ENCODE measurements around the gene SPSB4. TPM values are rescaled to one million over a fixed set of nuclear protein-coding genes. Genes with fewer than 3 reads are reported as not detected.

The SPSB4 gene
- total and polyA plus RNA-seq, 9 of the 15 experiments (the other 6 are each of a cell fraction or from before 2014, with no cell fraction given), result not detected

DNA sequence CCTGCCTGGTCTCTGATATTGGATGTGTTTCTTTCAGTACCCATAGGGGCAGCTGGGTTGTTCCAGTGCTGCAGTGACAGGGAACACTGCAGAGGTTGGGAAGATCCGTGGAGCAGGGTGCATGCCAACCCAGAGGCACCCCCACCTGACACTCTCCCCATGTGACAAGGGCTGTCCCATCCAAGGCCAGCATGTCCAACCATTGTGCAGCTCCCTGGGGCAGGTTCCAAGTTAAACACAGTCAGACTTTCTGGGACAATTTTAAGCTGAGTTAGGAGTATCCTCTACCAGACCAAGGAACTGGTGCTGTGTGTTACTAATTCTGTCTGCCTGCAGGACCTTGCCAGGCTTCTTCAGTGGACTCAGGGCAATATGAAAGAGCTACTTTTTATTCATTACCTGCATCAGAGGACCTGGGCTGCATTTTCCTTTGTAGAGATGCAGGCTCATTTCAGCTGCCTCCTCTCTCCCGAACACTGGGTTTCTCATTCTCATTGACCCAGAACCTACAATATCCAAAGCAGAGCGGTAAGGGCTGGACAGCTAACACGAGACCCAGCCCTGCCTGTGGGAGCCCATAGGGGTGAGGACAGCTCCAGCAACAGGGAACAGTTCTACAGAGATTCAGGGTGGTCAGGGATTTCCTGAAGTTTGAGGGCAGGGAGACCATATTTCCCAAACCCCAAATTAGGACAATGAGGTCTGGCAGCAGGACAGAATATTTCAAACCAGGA lies 72.7 kb downstream of the SPSB4 start:
- Histone ChIP-seq H3K27me3 (ENCODE audit: control insufficient read depth in 2 of 2, insufficient read depth in 2 of 2, low read length in 2 of 2) (peaks cover 0 to 29% of the 10 kb centered on the region in 2 experiments; a peak in 2 of 5 replicates), H3K79me2 (ENCODE audit: control insufficient read depth, insufficient read depth, low read length) (no peaks in the 10 kb centered on the region), H4K20me1 (replicated peaks; ENCODE audit: control insufficient read depth, insufficient read depth, low read length) (no peaks in the 10 kb centered on the region), H2AFZ (ENCODE audit: low read depth, low read length) (no peak overlapping the region), H3K4me3 (no peak overlapping the region), H3K36me3 (ENCODE audit: control insufficient read depth, insufficient read depth, low read length) (no peaks in the 10 kb centered on the region), H3K27ac (ENCODE audit: extremely low read depth, low read depth, low read length) (no peak overlapping the region), H3K9me3 (replicated peaks; ENCODE audit: control insufficient read depth, insufficient read depth, low read depth, low read length) (no peaks in the 10 kb centered on the region), H3K9me1 (ENCODE audit: control insufficient read depth, insufficient read depth, low read length) (no peaks in the 10 kb centered on the region), H3K9ac (ENCODE audit: insufficient read depth in 1 of 2, low read depth in 2 of 2, low read length in 2 of 2) (no peak overlapping the region), H3K4me2 (ENCODE audit: insufficient read depth, low read length) (no peak overlapping the region), H3K4me1 (replicated peaks in 1 of 2; ENCODE audit: control insufficient read depth in 2 of 2, insufficient read depth in 2 of 2, low read length in 2 of 2) (no peaks in the 10 kb centered on the region)
- ATAC-seq, result no peak
- CTCF ChIA-PET (ENCODE audit: low intra/inter-chr PET ratio), result no interaction called here
- no peak for DNase-seq (ENCODE audit: extremely low read depth in 1 of 4, low spot score in 3 of 4)
- in situ Hi-C loops (cut with MboI), result no loop called here
- no peak for FAIRE-seq
- intact Hi-C loops (cut with micrococcal nuclease), result no loop called here
- POLR2A ChIA-PET, result interaction anchor here (0.7 kb wide), 1 partner anchor 20 kb away, joined by 3 read pairs; no protein-coding TSS in a partner anchor
- 0% methylated on average over 4 of the region's 4 CpGs for WGBS (ENCODE audit: insufficient coverage, low coverage, missing lambda C conversion rate)
- no peak for TF ChIP-seq SIRT6 (IDR thresholded peaks at IDR 0.05; ENCODE audit: low read depth, low read length)
- TF ChIP-seq BMI1 (IDR thresholded peaks at IDR 0.05; ENCODE audit: low read length), result no peak
- TF ChIP-seq RUNX1 (IDR thresholded peaks at IDR 0.05; ENCODE audit: low read depth), result no peak
- no peak for TF ChIP-seq ZKSCAN3 (CRISPR knock-in tag; IDR thresholded peaks at IDR 0.05)
- no peak for TF ChIP-seq HNRNPUL1 (IDR thresholded peaks at IDR 0.05; ENCODE audit: low read length)
- TF ChIP-seq ZNF707 (CRISPR knock-in tag; conservative IDR thresholded peaks at IDR 0.05), result no peak
- no TSS peak for BruUV-seq (replicated peaks)

DNA sequence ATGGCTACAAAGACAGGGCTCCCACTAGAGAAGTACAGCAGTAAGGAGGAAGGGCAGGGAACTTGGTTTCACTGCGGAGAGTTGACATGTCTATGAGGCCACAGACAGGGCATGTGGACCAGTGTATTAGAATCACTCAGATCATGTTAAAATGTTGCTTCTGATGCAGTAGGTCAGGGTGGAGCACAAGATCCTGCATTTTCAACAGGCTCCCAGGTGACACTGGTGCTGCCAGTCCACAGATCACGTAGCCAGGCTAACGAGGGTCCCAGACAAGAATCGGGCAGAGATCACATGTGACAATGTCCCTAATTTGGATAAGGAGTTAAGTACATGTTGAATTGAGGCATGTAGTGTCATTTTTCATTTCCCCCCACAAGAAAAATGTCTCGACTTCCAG lies 73.6 kb downstream of the SPSB4 start:
- Histone ChIP-seq H4K20me1 (replicated peaks; ENCODE audit: control insufficient read depth, insufficient read depth, low read length) (no peaks in the 10 kb centered on the region), H3K27me3 (ENCODE audit: control insufficient read depth in 2 of 2, insufficient read depth in 2 of 2, low read length in 2 of 2) (peaks cover 0 to 29% of the 10 kb centered on the region in 2 experiments; a peak in 2 of 5 replicates), H3K4me2 (ENCODE audit: insufficient read depth, low read length) (no peak overlapping the region), H3K79me2 (ENCODE audit: control insufficient read depth, insufficient read depth, low read length) (no peaks in the 10 kb centered on the region), H3K9ac (ENCODE audit: insufficient read depth in 1 of 2, low read depth in 2 of 2, low read length in 2 of 2) (no peak overlapping the region), H3K36me3 (ENCODE audit: control insufficient read depth, insufficient read depth, low read length) (no peaks in the 10 kb centered on the region), H3K27ac (ENCODE audit: extremely low read depth, low read depth, low read length) (no peak overlapping the region), H3K4me1 (replicated peaks in 1 of 2; ENCODE audit: control insufficient read depth in 2 of 2, insufficient read depth in 2 of 2, low read length in 2 of 2) (no peaks in the 10 kb centered on the region), H3K9me3 (replicated peaks; ENCODE audit: control insufficient read depth, insufficient read depth, low read depth, low read length) (no peaks in the 10 kb centered on the region), H3K4me3 (no peak overlapping the region), H2AFZ (ENCODE audit: low read depth, low read length) (no peak overlapping the region), H3K9me1 (ENCODE audit: control insufficient read depth, insufficient read depth, low read length) (no peaks in the 10 kb centered on the region)
- DNase-seq (ENCODE audit: extremely low read depth in 1 of 4, low spot score in 3 of 4) (no peak), FAIRE-seq (no peak), ATAC-seq (no peak)
- no TSS peak for BruUV-seq (replicated peaks)
- ChIA-PET CTCF (ENCODE audit: low intra/inter-chr PET ratio) (no interaction called here), POLR2A (interaction anchor here (0.6 kb wide), 1 partner anchor 9 kb away, joined by 3 read pairs; no protein-coding TSS in a partner anchor)
- in situ Hi-C loops (cut with MboI) (no loop called here), intact Hi-C loops (cut with micrococcal nuclease) (no loop called here)
- 1% methylated on average over 5 of the region's 5 CpGs for WGBS (ENCODE audit: insufficient coverage, low coverage, missing lambda C conversion rate)
- no peak for TF ChIP-seq ZNF592 (IDR thresholded peaks at IDR 0.05)
- TF ChIP-seq SMARCE1 (IDR thresholded peaks at IDR 0.05), result no peak
- no peak for TF ChIP-seq MEF2D (tag; conservative IDR thresholded peaks at IDR 0.05; ENCODE audit: low read depth)
- no peak for TF ChIP-seq KLF10 (CRISPR knock-in tag; IDR thresholded peaks at IDR 0.05)
- no peak for TF ChIP-seq HNRNPL (IDR thresholded peaks at IDR 0.05; ENCODE audit: low read depth, low read length)
